ENCODE results near the gene GAD1.

The GAD1 gene

DNA sequence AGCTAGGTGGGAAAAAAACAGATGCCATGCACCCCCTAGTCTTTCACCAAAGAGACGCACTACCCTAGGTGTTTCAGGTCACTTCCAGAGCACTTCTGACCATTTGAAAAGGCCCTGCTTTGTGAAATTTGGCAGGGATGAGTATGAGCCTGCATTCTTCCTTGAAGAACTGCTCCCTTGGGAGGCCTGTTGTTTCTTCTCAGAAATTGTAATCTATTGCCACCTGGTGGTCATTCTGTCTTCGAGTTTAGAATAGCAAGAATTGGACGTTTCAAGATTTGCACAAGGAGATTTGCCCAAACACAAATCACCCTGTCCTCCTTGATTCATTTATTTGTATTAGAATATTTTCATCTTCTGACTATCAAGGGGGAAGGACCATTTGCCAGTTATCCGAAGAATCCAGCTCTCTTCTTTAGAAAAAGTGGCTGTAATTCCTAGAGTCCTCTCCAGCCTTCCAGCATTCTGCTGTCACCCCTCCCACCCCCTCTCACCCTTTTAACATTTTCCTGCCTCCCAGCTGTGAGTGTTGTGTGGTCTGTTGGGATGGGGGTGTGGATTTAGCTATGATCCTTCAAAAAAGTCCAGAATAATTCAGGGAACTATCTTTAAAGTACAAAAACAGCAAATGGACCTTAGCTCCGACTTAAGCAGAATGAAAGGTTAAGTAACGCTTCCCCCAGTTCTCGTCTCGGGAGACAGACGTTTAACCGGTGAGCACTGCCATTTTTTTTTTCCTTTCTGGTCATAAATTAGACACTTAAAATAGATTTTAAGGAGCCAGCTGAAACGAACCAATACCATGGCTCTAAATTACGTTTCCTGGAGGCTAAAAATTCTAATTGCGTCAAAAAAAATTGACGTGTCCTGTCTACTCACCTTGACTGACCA, 3.7 kb upstream of the GAD1 start:
- H3K4me3 ChIP-seq (ENCODE audit: low read depth, low read length) = no peak overlapping the region
- TF ChIP-seq, protein P1, sequence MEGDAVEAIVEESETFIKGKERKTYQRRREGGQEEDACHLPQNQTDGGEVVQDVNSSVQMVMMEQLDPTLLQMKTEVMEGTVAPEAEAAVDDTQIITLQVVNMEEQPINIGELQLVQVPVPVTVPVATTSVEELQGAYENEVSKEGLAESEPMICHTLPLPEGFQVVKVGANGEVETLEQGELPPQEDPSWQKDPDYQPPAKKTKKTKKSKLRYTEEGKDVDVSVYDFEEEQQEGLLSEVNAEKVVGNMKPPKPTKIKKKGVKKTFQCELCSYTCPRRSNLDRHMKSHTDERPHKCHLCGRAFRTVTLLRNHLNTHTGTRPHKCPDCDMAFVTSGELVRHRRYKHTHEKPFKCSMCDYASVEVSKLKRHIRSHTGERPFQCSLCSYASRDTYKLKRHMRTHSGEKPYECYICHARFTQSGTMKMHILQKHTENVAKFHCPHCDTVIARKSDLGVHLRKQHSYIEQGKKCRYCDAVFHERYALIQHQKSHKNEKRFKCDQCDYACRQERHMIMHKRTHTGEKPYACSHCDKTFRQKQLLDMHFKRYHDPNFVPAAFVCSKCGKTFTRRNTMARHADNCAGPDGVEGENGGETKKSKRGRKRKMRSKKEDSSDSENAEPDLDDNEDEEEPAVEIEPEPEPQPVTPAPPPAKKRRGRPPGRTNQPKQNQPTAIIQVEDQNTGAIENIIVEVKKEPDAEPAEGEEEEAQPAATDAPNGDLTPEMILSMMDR (IDR thresholded peaks at IDR 0.05; ENCODE audit: insufficient read depth, low read depth, low read length, missing control alignments) = peak; percentile 55
- DNase-seq (ENCODE audit: low read depth) = peak; percentile 80

DNA sequence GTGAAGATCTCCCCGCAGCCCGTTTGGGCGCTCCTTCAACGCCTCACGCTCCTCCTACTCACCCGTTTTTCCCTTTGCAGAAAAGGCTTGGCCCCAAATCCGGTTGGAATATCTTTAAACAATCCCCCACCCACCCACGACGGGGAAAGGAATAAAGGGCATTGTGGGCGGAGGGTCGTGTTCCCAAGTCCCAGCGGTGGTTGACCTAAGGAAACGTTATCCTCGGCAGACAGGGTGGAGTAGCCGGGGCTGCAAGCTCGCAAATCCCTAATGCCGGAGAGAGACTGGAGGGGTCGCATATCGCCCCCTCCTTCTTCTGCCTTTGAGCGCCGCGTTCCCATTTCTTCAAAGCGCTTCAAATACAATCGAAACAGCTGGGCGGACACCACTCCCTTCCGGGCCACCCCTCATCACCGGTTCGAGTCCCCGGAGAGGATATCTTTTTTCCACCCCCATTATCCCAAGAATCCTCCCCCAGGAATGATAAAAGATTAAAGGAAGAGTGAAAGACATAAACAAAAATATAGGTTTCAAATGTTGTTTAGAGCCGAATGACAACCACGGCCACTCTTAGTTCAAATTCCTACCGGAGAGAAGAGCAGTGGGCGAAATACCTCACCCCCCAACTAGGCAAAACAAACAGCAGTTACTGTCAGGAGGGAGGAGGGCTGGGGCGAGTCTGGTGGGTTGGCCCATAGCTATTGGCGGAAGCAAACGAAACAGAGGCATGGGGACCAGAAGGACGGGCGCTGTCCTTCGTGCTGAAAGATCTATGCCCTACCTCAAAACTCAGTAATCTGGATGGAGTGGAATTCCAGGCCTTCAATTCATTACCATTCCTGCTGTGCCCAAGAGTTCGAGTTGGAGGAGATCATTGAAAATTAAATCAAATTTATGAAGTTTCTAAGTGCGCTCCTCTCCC, 2.8 kb upstream of the GAD1 start:
- no peak overlapping the region for H3K4me3 ChIP-seq (ENCODE audit: low read depth, low read length)
- DNase-seq (ENCODE audit: low read depth) = peak; percentile 21
- TF ChIP-seq, protein P1 (IDR thresholded peaks at IDR 0.05; ENCODE audit: insufficient read depth, low read depth, low read length, missing control alignments) = no peak

DNA sequence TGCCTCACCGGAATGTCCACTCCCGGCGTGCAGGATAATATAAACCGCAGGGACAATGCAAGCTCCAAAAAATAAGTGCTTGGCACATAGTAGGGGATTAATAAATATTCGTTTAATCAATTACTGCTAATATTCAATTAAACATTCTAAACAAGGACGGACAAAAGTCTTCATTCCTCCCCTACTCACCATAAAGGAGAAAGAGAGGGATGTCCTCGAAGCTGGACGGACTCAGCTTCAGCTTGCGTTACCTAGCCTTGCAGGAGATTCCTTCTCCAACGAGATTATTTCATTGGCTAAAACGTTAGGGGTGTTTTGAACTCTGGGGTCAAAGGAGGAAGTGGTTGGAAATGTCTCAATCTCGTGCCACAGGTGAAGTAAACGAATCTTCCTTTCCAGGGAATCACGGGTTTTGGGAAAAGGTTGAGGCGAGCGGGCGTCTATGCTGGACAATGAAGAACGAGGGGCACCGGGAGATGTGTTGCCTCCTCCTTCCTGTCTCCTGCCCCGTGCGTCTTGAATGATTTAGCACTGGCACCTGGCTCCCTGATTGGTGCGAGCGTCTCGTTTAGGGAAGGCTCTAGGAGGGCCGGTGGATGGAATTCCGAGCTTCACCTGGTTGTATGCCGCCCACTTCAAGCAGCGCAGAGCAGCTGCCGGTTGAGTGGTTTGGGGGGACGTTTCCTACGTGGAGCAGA, 2.0 kb upstream of the GAD1 start:
- no peak overlapping the region for H3K4me3 ChIP-seq (ENCODE audit: low read depth, low read length)
- TF ChIP-seq, protein P1 (IDR thresholded peaks at IDR 0.05; ENCODE audit: insufficient read depth, low read depth, low read length, missing control alignments) = no peak
- no peak for DNase-seq (ENCODE audit: low read depth)

DNA sequence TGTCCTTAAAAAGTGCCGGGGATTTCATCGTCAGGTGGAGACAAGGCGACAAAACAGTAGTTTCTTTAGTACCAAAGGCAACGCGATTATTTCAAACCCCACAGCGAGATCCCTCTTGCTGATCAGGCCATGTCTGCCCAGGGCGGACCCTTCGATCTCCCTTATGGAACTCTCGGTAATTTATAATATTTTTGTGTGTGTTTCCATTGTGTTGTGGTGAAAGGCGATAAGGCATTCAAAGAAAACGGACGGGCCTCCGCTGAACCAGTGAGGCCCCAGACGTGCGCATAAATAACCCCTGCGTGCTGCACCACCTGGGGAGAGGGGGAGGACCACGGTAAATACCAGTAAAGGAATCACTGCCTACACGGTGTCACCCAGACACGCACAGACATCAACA, 1.4 kb upstream of the GAD1 start:
- TF ChIP-seq, protein P1 (IDR thresholded peaks at IDR 0.05; ENCODE audit: insufficient read depth, low read depth, low read length, missing control alignments) = no peak
- DNase-seq (ENCODE audit: low read depth) = no peak

DNA sequence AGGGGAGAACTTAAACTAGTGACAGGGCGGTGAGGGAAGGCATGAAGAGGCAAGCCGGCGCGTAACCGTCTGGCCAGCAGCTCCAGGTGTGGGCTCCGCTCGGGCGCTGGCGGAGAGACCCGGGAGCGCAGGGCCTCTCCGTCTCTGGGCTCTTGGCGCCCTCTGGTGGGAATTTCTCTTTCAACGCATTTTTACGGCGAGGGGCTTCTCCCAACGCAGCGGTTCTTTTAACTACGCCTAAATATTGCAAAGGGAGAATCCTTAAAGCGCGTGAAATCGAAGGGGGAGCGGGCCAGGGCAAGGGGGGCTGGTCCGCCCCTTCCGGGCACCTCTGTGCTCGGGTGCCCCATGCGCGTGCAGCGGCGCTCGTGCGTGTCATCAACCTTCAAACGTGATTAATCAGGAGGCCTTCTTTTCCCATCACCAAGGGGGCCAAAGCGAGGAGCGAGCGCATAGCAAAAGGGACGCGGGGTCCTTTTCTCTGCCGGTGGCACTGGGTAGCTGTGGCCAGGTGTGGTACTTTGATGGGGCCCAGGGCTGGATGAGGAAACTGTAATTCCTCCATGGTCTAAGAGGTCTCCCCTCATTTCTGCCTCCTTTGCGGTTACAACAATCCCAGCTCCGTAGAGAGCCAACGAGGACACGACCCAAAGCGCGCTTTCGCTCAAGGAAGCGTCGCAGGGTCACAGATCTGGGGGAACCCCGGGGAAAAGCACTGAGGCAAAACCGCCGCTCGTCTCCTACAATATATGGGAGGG, 762 bp upstream of the GAD1 start:
- DNase-seq (ENCODE audit: low read depth) = peak; percentile 68
- H3K4me3 ChIP-seq (ENCODE audit: low read depth, low read length) = peak overlapping the region; percentile 38
- TF ChIP-seq, protein P1 (IDR thresholded peaks at IDR 0.05; ENCODE audit: insufficient read depth, low read depth, low read length, missing control alignments) = peak; percentile 69

More for the DNA sequence above, 1.4 kb upstream of the GAD1 start:
- H3K4me3 ChIP-seq (ENCODE audit: low read depth, low read length) = no peak overlapping the region
